Fibroblast of lung (primary cell): ENCODE results near the gene PHTF1. TPM values are rescaled to one million over a fixed set of nuclear protein-coding genes. Genes with fewer than 3 reads are reported as not detected.

Experiments
- DNase-seq, 2 donors: peaks; one replicate each; pipeline versions ENCODE4 v3.0.0 to v3.0.0-alpha.2; 2010; ENCODE audit warnings: low read depth in 2 of 2
- H2AFZ ChIP-seq: 2 replicates; pipeline ENCODE4 v1.5.1; 2012; ENCODE audit warnings: low read length, control low read depth, inconsistent platforms
- H3K27ac ChIP-seq: 2 replicates; pipeline ENCODE4 v1.5.1; 2011; ENCODE audit warnings: low read length, control low read depth; ENCODE audit not compliant: insufficient read depth
- H3K27me3 ChIP-seq: 2 replicates; pipeline ENCODE4 v1.5.1; 2011; ENCODE audit warnings: mild to moderate bottlenecking, low read length; ENCODE audit not compliant: control insufficient read depth, insufficient read depth
- H3K36me3 ChIP-seq: 2 replicates; pipeline ENCODE4 v1.5.1; 2011; ENCODE audit warnings: low read length; ENCODE audit not compliant: control insufficient read depth, insufficient read depth
- H3K4me1 ChIP-seq: 2 replicates; pipeline ENCODE4 v1.5.1; 2011; ENCODE audit warnings: low read length; ENCODE audit not compliant: control insufficient read depth, insufficient read depth; ENCODE audit errors: extremely low read depth
- H3K4me2 ChIP-seq: 2 replicates; pipeline ENCODE4 v1.5.1; 2011; ENCODE audit warnings: low read length, control low read depth; ENCODE audit not compliant: insufficient read depth; ENCODE audit errors: extremely low read depth
- H3K4me3 ChIP-seq, 4 experiments: fragments of 200-600 bp in 1 of 4; sonication (generic) in 1 of 4; replicated peaks in 1 of 4; 2 replicates each; pipeline ENCODE4 v1.5.1; 2011 to 2016; ENCODE audit warnings: low read length in 4 of 4, low read depth in 3 of 4, mild to moderate bottlenecking in 3 of 4, control low read depth in 2 of 4, inconsistent platforms in 1 of 4, mixed read lengths in 1 of 4; ENCODE audit not compliant: insufficient read depth in 1 of 4; ENCODE audit errors: control extremely low read depth in 1 of 4
- H3K79me2 ChIP-seq: 2 replicates; pipeline ENCODE4 v1.5.1; 2012; ENCODE audit warnings: mild to moderate bottlenecking, low read length, inconsistent platforms; ENCODE audit not compliant: control insufficient read depth, insufficient read depth
- H3K9ac ChIP-seq: 2 replicates; pipeline ENCODE4 v1.5.1; 2011; ENCODE audit warnings: mild to moderate bottlenecking, low read length, control low read depth; ENCODE audit not compliant: insufficient read depth
- H3K9me3 ChIP-seq: 2 replicates; pipeline ENCODE4 v1.5.1; 2012; ENCODE audit warnings: low read depth, low read length; ENCODE audit not compliant: control insufficient read depth, insufficient read depth
- H4K20me1 ChIP-seq: 2 replicates; pipeline ENCODE4 v1.5.1; 2011; ENCODE audit warnings: low read length; ENCODE audit not compliant: control insufficient read depth, insufficient read depth; ENCODE audit errors: extremely low read depth
- CTCF ChIP-seq, 2 donors: IDR thresholded peaks in 1 of 2; conservative IDR thresholded peaks in 1 of 2; 1 replicate in 1 of 2; 2 replicates in 1 of 2; pipeline ENCODE4 v1.5.1; 2011 to 2012; ENCODE audit warnings: low read length in 2 of 2, control low read depth in 1 of 2, inconsistent platforms in 1 of 2, low read depth in 1 of 2, mild to moderate bottlenecking in 1 of 2
- EZH2 ChIP-seq: IDR thresholded peaks from 2 replicates; pipeline ENCODE4 v1.5.1; 2012; ENCODE audit warnings: low read length, control low read depth, mild to moderate bottlenecking; ENCODE audit errors: missing control alignments
- polyA plus RNA-seq, 2 donors: library from polyadenylated mRNA; depleted of rRNA in 1 of 2; stranded (reverse) in 1 of 2; unstranded in 1 of 2; fragments of >200 nt; gene quantifications; 2 replicates each; pipeline ENCODE4 v1.2.1, GENCODE V29; 2011 to 2012; ENCODE audit warnings: missing spikeins in 1 of 2
- total RNA-seq: library from RNA; depleted of rRNA; stranded (reverse); fragments of >200 nt; gene quantifications from 2 replicates; pipeline ENCODE4 v1.2.1, GENCODE V29; 2014

The PHTF1 gene
- total and polyA plus RNA-seq, 2 donors (not counting 1 experiment from before 2014, with no cell fraction given), result 15.4 to 36.3 TPM

GRCh38 chr1:113684153-113684541 lies 75.1 kb downstream of the PHTF1 start:
- Histone ChIP-seq H3K27me3 (no peaks in the 10 kb centered on the region), H3K36me3 (no peaks in the 10 kb centered on the region), H4K20me1 (no peaks in the 10 kb centered on the region), H3K4me2 (no peak overlapping the region), H3K79me2 (no peaks in the 10 kb centered on the region), H3K4me3 (no peak overlapping the region), H3K27ac (peak overlapping the region; percentile 43), H3K9ac (no peak overlapping the region), H3K4me1 (peaks cover 6% of the 10 kb centered on the region), H2AFZ (peak overlapping the region; percentile 14), H3K9me3 (no peaks in the 10 kb centered on the region)
- peak; percentile 20 to 73 for DNase-seq
- no peak for TF ChIP-seq CTCF (conservative IDR thresholded peaks at IDR 0.05 in 1 of 2, IDR thresholded peaks at IDR 0.05 in 1 of 2; ENCODE audit: low read depth in 1 of 2, low read length in 2 of 2)
- TF ChIP-seq EZH2, result no peak

GRCh38 chr1:113683384-113684152 lies 75.7 kb downstream of the PHTF1 start:
- Histone ChIP-seq H3K4me1 (peaks cover 6% of the 10 kb centered on the region), H3K27me3 (no peaks in the 10 kb centered on the region), H3K9ac (no peak overlapping the region), H3K4me3 (no peak overlapping the region), H3K27ac (peak overlapping the region; percentile 43), H2AFZ (peak overlapping the region; percentile 14), H3K79me2 (no peaks in the 10 kb centered on the region), H3K36me3 (no peaks in the 10 kb centered on the region), H3K4me2 (no peak overlapping the region), H3K9me3 (no peaks in the 10 kb centered on the region), H4K20me1 (no peaks in the 10 kb centered on the region)
- no peak for DNase-seq
- TF ChIP-seq EZH2 (no peak), CTCF (conservative IDR thresholded peaks at IDR 0.05 in 1 of 2, IDR thresholded peaks at IDR 0.05 in 1 of 2; ENCODE audit: low read depth in 1 of 2, low read length in 2 of 2) (no peak)

- no peaks in the 10 kb centered on the region for H4K20me1 ChIP-seq
- no peaks in the 10 kb centered on the region for H3K27me3 ChIP-seq
- H3K79me2 ChIP-seq, result no peaks in the 10 kb centered on the region
- DNase-seq, result no peak
- H3K4me3 ChIP-seq, result no peak overlapping the region
- H3K9me3 ChIP-seq, result no peaks in the 10 kb centered on the region
- no peak overlapping the region for H3K9ac ChIP-seq
- H3K4me1 ChIP-seq, result peaks cover 6% of the 10 kb centered on the region
- H3K4me2 ChIP-seq, result no peak overlapping the region
- H3K27ac ChIP-seq, result no peak overlapping the region
- no peaks in the 10 kb centered on the region for H3K36me3 ChIP-seq
- TF ChIP-seq EZH2 (no peak), CTCF (conservative IDR thresholded peaks at IDR 0.05 in 1 of 2, IDR thresholded peaks at IDR 0.05 in 1 of 2; ENCODE audit: low read depth in 1 of 2, low read length in 2 of 2) (no peak)
- H2AFZ ChIP-seq, result no peak overlapping the region
These were observed 77.5 kb downstream of the PHTF1 start for GRCh38 chr1:113681596-113682337.
